ENCODE measurements around the gene TXNDC11.

TXNDC11 gene

DNA sequence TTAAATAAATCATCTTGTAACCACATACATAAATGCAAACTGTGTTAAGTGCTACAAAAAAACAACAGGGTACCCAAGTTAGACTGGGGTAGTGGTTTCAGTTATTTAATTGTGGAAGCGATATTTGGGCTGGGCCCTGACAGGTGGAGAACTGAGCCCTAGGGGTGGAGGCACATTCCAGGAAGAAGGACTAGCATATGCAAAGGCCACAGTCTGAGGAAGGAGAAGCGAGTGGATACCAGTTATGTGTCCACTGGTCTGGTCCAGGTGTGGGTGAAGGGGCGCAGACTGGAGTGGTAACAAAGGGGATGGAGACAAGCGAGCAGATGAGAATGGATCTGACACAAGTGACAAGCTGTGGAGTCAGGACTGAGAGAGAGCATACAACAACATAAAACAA is 22.9 kb downstream of the TXNDC11 start:
- DNase-seq: no peak

DNA sequence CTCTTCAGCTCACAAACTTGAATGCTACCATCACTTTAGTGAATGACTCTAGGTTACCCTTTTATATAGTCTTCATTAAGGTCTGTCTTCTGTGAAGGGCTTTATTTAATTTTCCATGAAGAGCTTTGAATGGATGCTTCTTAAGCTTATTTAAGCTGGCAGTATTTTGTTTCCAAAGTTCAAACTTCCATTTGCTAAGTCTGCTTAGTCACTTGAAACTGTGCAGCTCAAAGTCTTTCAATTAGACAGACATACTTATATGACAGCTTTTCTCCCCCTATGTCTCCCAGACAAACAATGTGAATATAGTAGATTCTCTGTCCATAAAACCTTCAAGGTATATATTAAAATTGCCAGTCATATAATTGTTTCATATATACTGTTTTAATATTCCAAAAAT is 23.5 kb downstream of the TXNDC11 start:
- no peak for DNase-seq

DNA sequence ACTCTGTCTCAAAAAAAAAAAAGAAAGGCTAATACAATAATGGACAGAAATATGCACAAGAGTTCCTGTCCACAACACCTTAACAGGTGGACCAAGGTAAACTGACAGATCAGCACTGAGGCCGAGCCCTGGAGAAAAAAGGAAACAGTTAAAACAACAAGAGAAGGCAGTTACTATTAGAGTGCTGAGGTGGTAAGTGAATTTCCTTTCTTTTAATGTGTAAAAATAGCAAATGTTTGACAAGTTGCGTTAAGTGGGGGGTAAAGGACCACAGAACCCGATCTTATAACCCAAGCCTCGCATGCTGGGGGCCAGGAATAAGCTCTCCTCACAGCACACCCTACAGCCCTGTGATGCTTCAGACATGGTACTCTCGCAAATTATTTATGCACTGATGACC is 24.8 kb downstream of the TXNDC11 start:
- no peak for DNase-seq

DNA sequence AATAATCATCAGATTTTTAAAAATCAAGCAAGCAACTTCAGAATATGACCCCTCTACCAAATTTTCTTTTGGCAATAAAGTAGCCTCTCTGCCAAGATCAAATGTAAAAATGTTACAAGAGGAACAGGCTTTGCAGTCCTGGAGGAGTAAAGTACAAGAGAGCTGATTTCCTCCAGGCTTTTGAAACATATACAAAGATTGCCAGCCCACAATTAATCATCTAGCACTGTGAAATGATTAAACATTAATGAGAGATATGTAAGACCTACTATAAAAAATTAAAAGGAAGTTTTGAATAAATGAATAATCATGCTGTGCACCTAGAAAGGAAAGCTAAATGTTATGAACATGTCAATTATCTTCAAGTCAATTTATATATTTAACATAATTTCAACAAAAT is 26.3 kb downstream of the TXNDC11 start:
- no peak for DNase-seq

DNA sequence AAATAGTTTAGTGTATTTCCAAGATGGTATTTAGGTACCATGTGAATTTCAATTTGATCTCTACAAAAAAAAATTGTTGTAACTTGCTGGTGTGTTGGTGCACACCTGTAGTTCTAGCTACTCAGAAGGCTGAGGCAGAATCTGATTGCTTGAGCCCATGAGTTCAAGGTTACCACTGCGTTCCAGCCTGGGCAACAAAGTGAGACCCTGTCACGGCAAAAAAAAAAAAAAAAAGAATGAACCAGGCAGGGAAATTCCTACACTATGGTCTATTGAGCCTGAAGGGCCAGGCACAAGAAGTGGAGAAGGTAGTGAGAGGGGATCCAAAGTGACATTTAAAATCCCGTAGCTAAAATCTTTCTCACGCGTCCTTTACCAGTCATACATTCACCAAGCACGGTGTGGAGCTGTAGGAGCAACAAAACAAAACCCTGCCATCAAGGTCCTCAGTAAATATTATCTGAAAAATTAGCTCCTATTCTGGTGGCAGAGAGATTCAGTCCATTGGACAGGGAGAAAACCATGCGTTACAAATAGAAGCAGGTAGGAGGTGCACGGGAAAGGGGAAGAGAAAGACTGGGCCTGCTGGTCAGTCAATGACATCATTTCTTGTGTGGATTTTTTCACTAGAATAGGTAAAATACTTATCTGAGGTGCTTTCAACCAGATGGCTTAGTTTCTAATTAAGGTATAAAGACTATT is 27.3 kb downstream of the TXNDC11 start:
- DNase-seq: no peak

DNA sequence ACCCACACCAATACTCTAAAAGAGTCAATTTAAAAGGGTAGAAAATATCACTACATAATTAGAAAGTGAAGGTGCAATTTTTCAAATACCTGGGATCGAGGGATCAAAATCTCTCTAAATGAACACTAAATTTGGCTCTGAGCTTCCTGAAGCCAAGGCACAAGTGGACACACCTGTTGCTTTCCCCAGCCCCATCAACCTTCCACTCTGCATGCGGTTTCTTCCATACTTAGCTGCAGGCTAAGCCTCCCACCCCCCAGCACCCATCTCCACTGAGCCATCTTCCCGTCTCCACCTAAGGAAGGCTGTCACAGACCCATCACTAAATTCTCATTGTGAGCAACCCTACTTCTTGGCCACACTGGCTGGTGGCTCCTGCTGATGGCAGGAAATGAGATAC is 30.5 kb downstream of the TXNDC11 start:
- DNase-seq: no peak

DNA sequence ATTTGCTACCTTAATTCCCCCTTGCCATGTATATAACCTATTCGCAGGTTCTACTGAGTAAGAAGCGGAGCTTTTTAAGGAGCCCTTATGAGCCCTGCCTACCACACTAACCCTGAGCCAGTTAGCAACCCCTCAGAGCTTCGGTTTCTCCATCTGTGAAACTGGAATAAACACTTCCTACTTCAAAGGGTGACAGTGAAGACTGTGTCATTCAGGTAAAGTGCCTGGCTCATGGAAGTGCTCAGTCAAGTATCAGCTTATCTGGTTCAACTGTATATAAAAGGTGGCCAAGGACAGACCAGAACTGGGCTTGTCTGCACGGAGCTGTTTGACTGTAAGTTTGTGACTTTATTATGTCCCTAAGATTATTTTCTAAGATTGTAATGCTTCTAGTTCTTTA is 31.0 kb downstream of the TXNDC11 start:
- no peak for DNase-seq

DNA sequence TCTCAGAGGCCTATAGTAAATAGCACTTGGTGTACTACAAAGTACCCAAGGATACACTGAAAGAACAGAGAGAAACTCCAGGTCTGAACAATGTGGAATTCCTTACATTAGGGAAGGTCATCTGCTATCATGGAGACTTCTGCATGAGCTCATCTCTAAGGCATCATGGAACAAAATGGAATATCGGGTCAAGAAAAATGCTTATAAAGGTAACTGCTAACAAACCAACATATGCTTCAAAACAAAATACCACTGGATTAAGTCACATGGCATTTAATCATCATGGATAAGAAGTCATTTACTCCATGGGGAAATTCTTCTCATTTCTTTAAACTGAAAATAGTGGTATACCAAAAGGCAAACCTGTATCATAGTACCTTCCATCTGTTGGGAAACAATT is 34.2 kb downstream of the TXNDC11 start:
- no peak for DNase-seq

DNA sequence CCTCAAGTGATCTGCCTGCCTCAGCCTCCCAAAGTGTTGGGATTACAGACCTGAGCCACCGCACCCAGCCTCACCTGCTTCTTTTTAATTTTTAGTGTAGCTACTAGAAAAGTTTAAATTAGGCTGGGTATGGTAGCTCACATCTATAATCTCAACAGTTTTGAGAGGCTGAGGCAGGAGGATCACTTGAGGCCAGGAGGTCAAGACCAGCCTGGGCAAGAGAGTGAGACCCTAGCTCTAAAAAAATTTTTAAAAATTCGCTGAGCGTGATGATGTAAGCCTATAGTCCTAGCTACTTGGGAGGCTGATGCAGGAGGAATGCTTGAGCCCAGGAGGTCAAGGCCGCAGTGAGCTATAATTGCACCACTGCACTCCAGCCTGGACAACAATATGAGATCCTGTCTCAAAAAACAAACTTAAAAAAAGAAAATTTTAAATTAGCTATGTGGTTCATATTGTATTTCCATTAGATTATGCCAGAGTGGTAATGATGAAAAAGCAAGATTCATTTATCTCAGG is 34.9 kb downstream of the TXNDC11 start:
- DNase-seq: no peak

DNA sequence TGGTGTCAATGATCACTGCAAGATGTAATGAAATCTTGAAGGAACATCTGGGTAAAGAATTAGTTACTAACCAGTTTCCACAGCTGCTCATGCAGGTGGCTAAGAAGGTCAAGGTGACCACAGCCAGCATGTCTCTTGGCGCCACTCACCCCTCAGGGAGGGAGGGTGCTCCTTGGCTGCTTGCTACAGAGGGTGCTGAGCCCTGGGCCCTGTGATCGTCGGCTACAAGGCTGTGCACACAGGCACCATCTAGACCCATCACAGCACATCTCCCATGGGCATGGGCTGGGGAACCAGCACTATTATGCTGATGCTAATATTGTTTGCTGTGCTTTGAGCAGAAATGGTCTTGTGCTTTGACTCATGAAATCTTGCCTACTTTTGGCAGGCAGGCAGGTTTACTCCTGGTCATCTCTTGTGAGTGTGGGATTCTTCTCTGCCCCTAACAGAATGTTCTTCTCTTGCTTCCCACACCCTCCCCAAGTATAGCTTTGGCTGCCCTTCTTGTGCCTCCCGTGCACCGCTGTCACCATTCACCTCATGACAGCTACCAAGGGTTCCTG is 36.4 kb downstream of the TXNDC11 start:
- DNase-seq: no peak

DNA sequence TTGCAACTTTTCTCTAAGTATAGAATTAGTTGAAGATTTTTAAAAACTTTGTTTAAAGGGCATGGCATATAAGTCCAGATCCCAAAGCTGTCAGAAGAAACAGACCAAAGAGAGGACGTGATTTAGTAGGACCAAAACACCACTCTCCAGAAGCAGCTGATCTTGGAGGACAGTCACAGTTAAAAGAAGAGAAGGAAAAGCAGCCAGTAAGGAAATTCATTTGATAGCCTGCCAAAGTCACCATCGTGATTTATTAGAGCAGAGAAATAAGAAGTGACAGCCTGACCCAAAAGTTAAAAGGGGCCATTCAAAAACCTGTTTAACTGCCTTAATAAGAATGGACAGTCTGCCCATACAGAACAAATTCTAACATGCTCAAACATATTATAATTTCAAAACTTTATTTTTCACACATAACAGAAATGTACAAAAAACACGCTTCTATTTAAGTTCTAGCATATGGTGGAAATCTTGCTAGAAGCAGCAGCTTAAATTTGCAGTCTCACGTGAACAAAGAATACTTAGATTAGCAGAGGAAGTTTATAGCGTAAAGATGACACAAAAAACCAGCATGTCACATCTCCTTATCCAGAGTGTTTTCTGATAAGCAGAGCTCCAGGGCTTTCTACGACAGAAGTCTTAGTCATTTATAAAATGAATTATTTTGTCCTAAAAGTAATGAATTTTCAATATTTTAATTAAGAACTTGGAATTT is 37.2 kb downstream of the TXNDC11 start:
- DNase-seq: no peak

DNA sequence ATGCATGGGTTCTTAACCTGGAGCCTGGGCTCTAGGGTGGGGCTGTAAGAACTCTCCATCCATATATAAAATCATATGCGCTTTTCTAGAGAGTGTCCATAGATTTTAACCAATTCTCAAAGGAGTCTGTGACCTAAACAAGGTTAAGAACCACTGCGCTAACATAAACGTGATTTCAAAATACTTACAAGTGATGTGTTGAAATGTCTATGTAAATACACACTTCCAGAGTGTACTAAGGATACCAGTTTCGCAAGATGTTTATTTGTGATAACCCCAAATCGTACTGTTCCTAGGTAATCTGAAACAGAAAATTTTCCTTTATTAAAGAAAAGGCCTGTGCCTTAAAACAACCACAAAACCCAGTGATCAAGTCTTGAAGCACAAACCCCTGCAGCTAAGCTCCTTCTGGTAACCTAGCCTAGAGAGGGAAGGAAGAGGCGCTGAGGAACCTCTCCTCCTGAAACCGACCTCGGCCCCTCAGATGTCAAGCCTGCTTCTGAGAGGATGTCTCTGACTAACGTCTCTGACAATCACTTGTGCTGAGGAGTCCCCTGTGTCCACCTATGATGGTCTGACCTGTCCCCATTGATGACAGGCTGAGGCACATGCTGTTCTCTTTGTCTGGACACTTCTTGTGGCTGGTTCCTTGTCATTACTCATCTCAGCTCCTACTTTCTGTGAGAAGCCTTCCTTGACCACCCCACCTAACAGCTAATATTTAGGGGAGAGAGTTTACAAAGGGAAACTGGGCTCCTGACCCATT is 42.2 kb downstream of the TXNDC11 start:
- peak; percentile 10 to 12 for DNase-seq

DNA sequence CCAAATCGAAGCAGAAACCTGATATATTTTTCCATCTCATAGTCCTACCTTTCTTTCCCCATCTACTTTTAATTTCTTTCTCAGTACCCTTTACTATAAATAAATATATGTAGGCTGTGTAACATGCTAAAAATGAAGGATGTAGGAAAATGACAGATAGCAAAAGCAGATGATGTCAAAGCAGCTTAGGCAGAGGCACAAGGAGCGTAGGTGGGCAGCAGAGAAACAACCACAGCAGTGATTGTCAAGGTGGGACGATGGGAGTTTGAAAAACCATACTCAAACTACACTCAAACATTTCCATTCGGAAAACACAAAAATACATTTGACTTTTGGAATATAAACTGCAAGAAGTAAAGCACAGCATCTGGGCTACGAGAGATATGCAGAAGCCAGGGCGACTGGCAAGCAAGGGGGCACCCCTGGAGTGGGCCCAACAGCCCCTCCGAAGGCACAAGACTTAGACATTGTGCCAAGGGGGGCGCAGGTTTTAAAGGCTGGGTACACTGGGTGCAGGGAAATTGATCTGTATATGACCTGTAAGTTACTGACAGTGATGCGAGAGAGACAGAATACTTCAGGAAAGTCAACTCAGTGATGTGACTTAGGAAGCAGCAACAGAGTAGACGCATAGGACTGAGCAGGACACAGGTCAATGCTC is 43.3 kb downstream of the TXNDC11 start:
- DNase-seq: no peak

DNA sequence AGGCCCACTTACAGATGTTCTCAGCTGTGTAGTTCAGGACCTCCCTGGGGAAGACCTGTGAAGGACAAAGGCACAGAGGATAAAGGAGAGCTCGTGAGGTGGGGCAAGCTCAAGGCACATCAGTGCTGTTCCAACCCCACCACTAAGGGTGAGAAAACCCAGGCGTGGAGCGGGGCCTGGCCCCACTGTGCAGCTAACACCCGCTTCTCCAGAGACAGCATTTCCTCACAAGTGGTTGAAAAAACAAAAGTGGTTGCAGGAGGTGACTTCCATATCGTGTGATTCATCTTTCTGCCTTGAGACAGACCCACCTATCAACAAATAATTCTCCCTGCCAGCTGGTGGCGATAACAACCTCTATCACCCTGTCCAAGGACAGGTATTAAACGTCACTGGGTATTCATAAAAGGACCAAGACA is 44.4 kb downstream of the TXNDC11 start:
- no peak for DNase-seq

DNA sequence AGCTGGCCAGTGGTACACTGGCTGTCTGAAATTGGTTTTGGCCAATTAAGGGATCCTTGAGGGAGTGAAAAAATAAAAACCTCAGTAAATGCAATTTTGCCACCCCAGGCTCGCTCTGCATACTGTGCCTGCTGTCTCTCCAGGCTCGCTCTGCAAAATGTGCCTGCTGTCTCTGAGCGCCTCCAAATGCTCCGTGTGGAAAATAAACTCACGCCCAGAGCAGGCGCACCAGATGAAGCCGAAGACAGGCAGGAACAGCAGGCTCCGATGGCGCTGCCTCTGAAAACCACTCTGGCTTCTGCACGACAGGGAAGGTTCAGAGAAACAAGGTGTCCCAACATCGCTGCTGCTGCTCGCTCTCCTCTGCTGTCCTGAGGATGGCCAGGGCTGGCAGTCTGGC is 45.3 kb downstream of the TXNDC11 start:
- no peak for DNase-seq

DNA sequence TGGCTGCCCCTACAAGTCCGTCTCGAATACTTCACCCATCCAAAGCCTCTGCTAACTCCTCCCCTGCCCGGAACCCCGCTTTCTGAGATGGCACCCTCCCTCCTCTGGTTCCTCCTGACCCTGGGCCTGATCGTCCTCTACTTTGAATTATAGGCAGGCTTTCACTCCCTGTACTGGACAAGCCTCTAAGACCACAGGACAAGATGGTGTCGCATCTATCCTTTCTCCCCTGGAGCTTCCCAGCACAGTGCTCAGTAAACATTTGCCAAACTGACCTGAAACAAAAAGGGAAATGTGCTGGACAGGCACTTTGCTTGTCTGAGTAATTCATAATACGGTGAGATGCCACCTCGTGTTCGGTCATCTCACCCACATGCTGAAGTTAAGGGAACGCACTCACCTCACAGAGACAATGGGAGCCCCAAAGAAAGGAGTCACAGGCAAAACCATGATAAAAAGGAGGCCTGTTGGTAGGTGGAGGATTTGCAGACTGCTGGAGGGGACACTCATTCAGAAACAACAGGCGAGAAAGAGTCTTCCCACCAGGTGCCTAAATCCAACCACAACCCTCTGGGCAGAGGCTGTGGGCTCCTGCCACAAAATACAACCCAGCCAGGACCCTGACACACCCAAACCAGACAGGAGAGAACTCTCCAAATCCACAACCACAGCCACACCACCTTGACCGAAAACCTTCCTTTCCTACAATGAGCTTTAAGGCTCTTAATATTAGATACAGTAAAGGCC is 46.2 kb downstream of the TXNDC11 start:
- no peak for DNase-seq

DNA sequence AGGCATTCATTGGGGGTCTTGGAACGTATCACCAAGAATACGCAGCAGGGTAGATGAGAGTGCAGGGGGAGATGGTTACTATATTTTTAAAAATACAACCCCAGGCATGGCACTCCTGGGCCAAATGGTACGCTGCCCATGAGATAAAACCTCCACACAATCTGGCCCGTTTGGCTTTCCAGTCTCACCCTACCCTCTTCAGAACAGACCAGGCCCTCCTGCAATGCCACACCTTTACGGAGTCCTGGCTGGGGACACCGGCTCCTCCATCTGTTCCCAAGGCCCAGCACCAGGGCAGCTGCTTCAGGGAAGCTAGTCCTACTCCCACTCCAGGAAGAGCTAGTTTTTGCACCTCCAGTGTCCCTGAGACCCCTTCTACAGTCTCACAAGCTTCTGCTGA is 50.0 kb downstream of the TXNDC11 start:
- no peak for DNase-seq

DNA sequence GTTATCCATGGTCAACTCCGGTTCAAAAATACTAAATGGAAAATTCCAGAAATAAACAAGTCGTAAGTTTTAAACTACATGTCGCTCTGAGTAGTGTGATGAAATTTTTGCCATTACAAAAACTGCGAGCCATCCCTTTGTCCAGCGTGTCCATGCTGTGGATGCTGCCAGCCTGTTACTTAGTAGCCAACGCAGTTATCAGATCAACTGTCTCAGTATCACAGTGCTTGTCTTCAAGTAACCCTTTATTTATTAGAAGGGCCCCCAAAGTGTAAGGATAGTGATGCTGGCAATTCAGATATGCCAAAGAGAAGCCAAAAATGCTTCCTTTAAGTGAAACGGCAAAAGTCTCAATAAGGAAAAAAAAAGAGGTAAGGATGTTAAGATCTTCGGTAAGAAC is 50.5 kb downstream of the TXNDC11 start:
- no peak for DNase-seq

DNA sequence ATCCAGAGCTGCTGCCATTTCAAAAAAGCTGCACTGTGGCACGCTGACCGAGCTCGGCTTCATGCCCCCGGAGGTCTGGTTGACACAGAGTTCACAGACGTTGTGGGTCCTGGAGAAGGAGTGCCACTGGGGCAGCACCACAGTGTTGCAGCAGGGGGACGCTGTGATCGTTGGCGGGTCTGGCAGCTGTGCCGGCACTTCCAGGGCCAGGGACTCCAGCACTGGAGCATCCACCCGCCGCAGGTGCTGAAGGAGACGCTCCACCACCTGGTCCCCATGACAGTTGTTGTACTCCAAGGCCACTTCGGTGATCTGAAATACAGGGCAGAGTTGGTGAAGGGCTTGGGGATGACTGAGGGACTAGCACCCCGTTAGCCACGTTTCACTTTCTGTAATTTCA is 50.9 kb downstream of the TXNDC11 start:
- no peak for DNase-seq

DNA sequence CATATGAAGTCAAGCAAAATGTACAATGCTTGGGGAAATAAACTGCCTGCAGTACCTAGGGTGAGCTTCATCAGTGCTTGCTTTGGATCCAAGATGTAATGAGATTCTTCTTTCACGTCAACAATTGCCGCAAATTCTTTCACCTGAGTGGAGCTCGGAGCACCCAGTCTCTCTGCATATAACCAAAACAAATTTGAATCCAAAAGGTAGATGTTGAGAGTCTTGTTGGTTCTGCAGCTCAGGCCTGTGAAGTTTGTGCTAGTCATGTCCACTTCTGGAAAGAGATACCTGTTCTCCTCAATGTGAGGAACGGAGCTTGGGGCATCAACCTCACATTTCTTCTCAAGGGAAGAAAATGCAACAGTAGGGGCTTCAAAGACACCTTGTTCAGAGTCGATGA is 51.4 kb downstream of the TXNDC11 start:
- no peak for DNase-seq

DNA sequence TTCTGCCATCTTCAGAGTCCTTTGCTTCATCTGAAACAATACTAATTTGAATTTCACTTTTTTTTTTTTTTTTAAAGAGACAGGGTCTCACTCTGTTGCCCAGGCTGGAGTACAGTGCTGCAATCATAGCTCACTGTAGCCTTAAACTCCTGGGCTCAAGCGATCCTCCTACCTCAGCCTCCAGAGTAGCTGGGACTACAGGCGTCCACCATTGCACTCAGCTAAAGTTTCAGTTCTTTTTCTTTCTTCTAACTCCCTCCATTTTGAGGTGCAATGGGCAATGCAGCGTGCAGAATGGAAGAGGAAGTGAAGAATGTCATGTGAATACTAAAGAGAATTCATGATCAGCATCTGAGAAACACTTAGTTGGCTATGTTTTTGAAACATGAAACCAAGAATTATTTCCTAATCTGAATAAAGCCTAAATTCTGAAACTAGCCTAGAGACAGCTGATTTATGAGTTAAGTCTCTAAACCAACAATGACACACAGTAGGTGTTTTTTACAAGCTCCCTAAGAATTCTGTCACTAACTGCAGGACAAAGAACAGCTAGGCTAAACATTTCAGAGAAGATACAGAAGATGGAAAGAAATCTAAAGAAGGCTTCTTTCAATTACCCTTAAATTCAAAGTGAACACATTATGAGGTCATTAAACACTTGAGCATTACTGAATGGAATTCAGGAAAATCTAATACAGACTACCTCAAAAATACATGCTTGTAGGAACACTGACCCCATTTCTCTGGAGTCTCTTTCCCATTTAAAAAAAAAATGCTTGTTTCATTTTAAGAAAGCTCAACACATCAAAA is 53.4 kb downstream of the TXNDC11 start:
- DNase-seq: no peak

Measured in Kasumi-1 (cell line).